Stomach smooth muscle (tissue), 2 donors: ENCODE results near the gene CDK5RAP3.

Experiments used
- H3K27ac ChIP-seq: one replicate; pipeline ENCODE4 v1.7.0; 2013; ENCODE audit warnings: mild to moderate bottlenecking, low read length, inconsistent platforms
- H3K27me3 ChIP-seq, 2 donors: one replicate each; pipeline ENCODE4 v1.7.0; 2013; ENCODE audit warnings: low read length in 2 of 2; ENCODE audit not compliant: insufficient read depth in 2 of 2, control insufficient read depth in 1 of 2
- H3K36me3 ChIP-seq, 2 donors: one replicate each; pipeline ENCODE4 v1.7.0; 2013; ENCODE audit warnings: low read length in 2 of 2; ENCODE audit not compliant: control insufficient read depth in 2 of 2, insufficient read depth in 2 of 2
- H3K4me1 ChIP-seq: one replicate; pipeline ENCODE4 v1.7.0; 2013; ENCODE audit warnings: low read length; ENCODE audit not compliant: control insufficient read depth, insufficient read depth
- H3K4me3 ChIP-seq, 2 donors: one replicate each; pipeline ENCODE4 v1.7.0; 2013; ENCODE audit warnings: low read length in 2 of 2
- H3K9ac ChIP-seq, 2 donors: one replicate each; pipeline ENCODE4 v1.7.0; 2013; ENCODE audit warnings: low read length in 2 of 2, mild to moderate bottlenecking in 1 of 2
- H3K9me3 ChIP-seq, 2 donors: one replicate each; pipeline ENCODE4 v1.7.0; 2013; ENCODE audit warnings: low read length in 2 of 2; ENCODE audit not compliant: control insufficient read depth in 2 of 2
- donor health status: healthy.
- donor health status: Pancreatic carcinoma.

CDK5RAP3 gene

GRCh38 chr17:48025040-48025903 is 54.4 kb downstream of the CDK5RAP3 start:
- H3K27me3 ChIP-seq, result no peaks in the 10 kb centered on the region
- peak overlapping the region; percentile 4 to 47 for H3K9ac ChIP-seq
- peaks cover 35% of the 10 kb centered on the region for H3K4me1 ChIP-seq
- H3K4me3 ChIP-seq, result peak overlapping the region; percentile 81 to 84
- peak overlapping the region; percentile 91 for H3K27ac ChIP-seq
- no peaks in the 10 kb centered on the region for H3K36me3 ChIP-seq
- H3K9me3 ChIP-seq, result no peaks in the 10 kb centered on the region

- H3K27me3 ChIP-seq, result no peaks in the 10 kb centered on the region
- H3K9me3 ChIP-seq, result no peaks in the 10 kb centered on the region
- peak overlapping the region; percentile 67 for H3K27ac ChIP-seq
- H3K9ac ChIP-seq, result peak overlapping the region; percentile 4 to 47
- peak overlapping the region; percentile 81 to 84 for H3K4me3 ChIP-seq
- H3K4me1 ChIP-seq, result peaks cover 39% of the 10 kb centered on the region
- no peaks in the 10 kb centered on the region for H3K36me3 ChIP-seq
Measured at GRCh38 chr17:48025904-48026501, 55.1 kb downstream of the CDK5RAP3 start.

- H3K27ac ChIP-seq, result peak overlapping the region; percentile 67
- peak overlapping the region in 1 of 2 donors; percentile 40 for H3K4me3 ChIP-seq
Measured at GRCh38 chr17:48026502-48027321, 55.8 kb downstream of the CDK5RAP3 start.

GRCh38 chr17:48027322-48027981 is 56.5 kb downstream of the CDK5RAP3 start:
- H3K9ac ChIP-seq, result peak overlapping the region in 1 of 2 donors; percentile 60
- peaks cover 0 to 2% of the 10 kb centered on the region in 2 donors for H3K36me3 ChIP-seq
- H3K4me3 ChIP-seq, result no peak overlapping the region
- H3K27me3 ChIP-seq, result no peaks in the 10 kb centered on the region
- H3K27ac ChIP-seq, result peak overlapping the region; percentile 53
- H3K9me3 ChIP-seq, result no peaks in the 10 kb centered on the region
- peaks cover 39% of the 10 kb centered on the region for H3K4me1 ChIP-seq

More at GRCh38 chr17:48026502-48027321, 55.8 kb downstream of the CDK5RAP3 start:
- Histone ChIP-seq H3K9me3 (no peaks in the 10 kb centered on the region), H3K9ac (peak overlapping the region; percentile 4 to 60), H3K36me3 (no peaks in the 10 kb centered on the region), H3K4me1 (peaks cover 39% of the 10 kb centered on the region), H3K27me3 (no peaks in the 10 kb centered on the region)

GRCh38 chr17:48028736-48029135 is 57.8 kb downstream of the CDK5RAP3 start:
- Histone ChIP-seq H3K4me1 (peaks cover 35% of the 10 kb centered on the region), H3K4me3 (no peak overlapping the region), H3K9ac (no peak overlapping the region), H3K27ac (no peak overlapping the region), H3K36me3 (peaks cover 0 to 4% of the 10 kb centered on the region in 2 donors), H3K27me3 (no peaks in the 10 kb centered on the region), H3K9me3 (no peaks in the 10 kb centered on the region)

- no peak overlapping the region for H3K27ac ChIP-seq
- H3K4me1 ChIP-seq, result peaks cover 20% of the 10 kb centered on the region
- H3K9ac ChIP-seq, result no peak overlapping the region
- H3K4me3 ChIP-seq, result no peak overlapping the region
- H3K9me3 ChIP-seq, result no peaks in the 10 kb centered on the region
- no peaks in the 10 kb centered on the region for H3K27me3 ChIP-seq
- H3K36me3 ChIP-seq, result peaks cover 0 to 4% of the 10 kb centered on the region in 2 donors
Measured at GRCh38 chr17:48030531-48030930, 59.6 kb downstream of the CDK5RAP3 start.
